GM18511 (cell line): ENCODE results near the gene ZBTB46.
"Not testable (repeated sequence)": the region's sequence is repeated elsewhere in the genome, so short reads cannot be mapped to it uniquely, and the experiment has no call there.

Experiments used
- ATAC-seq: cut with Tn5 transposase; IDR thresholded peaks from one replicate; pipeline ENCODE4 v1.9.1; 2021; ENCODE audit warnings: mild to moderate bottlenecking, moderate library complexity; ENCODE audit not compliant: unreplicated experiment

The ZBTB46 gene

DNA sequence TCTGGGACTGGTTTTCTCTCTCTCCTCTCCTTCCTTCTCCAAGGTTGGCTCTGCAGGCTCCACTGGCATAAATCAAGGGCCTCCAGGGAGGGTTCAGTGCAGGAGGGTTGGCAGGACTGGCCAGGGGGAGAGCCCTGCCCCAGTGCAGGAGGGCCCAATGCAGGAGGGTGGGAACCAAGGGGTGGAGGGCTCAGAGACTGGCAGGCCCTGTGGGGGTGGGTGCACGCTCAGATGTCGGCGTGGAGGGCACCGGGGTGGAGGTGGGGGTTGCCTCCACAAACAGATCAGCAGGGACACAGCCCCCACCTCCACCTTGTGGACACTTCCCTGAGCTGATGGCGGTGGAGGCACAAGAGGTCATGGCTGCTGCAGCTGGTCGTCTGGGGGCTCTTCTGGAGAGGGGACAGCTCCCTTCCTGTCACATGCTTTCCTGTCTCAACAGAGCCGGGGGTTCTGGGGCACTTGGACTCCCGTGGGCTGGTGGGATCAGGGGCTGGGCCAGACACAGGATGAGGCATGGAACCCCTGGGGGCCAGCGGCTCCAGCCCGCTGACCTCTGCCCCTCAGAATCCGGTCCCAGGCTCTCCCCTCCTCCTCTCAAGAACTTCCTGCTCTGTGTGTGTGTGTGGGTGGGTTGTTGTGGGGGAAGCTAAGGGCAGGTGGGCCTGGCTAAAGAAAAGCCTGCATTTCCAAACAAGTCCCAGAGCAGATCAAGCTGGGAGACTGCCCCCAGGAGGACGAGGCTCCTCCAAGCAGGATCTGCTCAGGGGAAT, 27.5 kb upstream of the ZBTB46 start:
- ATAC-seq = no peak

DNA sequence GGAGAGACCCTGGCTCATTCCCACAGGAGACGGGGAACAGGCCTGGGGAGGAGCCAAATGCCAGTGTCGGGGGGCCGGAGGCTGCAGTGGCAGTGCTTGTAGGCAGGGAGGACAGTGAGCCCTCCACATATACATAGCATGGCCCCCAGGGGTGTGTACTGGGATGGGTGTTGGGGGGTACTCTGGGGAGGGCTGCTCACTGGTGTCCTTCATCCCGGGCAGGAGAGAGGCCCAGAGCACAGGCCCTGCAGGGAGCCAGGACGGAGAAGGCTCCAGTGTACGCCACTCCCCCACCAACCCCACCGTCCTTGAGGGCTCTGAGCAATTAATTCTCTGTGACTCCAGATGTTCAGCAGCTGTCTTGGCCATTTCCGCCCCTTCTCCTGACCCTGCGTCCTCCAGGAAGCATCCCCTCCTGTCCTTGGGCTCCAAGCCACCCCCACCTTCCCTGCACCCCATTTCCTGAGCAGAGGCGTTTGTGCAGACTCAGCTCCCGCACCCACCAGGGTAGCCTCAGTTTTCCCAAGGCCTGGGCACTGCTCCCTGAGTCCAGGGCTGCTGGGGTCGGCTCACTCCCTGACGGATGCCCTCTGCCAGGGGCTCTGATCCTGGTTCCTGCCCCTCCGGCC, 26.8 kb upstream of the ZBTB46 start:
- ATAC-seq = no peak

DNA sequence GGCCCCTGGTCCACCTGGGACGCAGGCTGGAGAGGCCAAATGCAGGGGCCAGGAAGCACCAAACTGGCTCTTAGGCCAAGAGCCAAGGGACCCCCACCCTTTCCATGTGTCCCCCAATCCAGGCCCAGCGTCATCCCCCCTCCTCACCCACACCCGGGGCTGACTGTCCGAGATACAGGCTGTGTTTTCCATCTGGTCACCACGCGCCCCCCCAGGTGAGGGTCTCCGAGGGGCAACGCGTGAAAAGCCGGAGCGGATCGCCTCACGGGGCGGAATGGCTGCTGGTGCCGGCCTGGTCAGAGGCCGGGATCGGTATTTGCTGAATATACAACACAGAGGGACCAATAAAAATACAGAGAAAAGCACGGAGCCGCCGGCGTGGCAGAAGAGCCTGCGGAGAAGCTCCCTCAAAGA, 25.0 kb upstream of the ZBTB46 start:
- ATAC-seq = no peak

DNA sequence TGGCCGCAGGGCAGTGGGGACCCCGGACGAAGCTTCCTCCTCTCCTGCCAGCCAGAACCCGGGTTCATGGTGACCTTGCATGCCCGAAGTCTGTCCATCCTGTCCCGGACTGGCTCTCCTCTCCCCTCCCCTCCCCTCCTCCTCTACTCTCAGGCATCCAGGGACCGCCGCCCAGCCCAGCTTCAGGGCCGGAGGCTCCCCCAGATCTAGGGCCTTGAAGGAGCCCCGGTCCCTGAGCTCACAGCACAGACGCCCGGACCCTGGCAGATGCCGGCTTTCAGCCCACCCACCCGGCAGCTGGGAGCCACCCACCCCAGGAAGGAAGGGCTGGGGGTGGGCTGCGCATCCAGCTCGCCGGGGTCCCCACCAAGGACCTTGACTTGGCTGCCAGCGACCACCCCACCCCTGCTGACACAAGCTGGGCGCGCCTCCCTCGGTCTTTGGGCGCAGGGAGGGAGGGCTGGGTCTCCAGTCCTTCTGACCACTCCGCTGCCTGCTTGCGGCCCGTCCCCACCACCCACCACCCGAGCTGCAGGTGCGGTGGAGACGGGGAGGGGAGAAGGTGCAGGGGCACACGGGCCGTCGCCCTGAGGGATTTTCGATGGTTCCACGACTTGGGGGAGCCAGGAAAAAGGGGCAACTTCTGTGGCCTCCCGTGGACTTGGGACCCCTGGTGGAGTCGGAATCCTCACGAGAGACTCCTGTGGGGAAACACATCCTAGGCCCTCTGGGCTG, 24.5 kb upstream of the ZBTB46 start:
- no peak for ATAC-seq

DNA sequence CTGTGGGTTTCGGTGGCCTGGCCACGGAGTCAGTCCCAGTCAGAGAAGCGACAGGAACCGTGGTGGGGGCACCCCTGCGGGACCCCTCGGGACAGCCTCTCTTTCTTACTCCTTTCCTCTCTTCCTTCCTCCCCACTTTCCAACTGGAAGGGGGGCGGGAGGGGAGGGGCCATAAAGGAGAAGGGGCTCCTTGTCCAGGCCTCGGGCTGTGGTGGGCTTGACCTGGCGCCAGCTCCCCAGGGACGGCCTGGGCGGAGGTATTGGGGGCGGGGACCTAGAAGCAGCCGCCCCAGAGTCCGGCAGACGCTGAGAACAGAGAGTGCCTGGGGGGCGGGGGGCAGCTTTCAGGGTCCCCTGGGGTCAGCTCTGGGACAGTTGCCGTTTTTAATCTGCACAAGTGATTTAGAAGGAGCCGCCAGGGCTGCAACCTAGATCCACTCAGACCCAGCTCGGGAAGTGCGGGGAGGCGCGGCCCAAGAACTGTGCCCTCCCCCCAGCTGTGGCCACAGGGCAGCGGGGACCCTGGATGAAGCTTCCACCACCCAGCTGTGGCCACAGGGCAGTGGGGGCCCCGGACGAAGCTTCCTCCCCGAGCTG, 23.8 kb upstream of the ZBTB46 start:
- ATAC-seq = no peak

DNA sequence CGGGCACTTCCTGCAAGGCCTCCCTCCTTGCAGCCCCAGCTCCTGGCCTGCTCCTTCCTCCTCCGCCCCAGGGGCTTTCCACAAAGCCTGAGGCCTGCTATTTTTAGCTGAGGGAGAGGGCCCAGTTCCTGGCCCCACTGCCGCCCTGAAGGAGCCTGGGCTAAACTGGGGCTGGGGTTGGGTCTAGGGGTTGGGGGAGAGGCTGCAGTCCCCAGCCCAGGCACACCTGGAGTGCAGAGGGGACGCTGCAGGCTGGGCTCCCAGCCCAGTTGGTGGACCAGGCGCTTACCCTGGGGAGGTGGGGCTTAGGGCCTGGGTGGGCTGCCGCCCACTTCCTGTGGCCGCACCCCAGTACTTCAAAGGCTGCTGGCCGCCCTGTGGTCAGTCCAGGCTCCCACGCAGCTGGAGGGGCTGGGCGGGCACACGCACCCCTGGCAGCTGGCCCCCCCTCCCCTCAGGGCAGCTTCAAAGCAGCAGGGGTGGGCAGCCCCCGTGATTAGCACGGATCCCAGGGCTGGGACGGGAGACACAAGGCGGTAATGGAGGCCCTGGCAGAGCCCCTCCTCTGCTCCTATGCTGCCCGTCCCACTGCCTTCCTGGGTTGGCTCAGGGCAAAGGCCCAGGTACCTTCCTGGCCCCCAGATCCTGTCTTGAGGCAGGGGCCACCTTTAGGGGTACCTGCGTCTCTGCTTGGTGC, 23.2 kb upstream of the ZBTB46 start:
- no peak for ATAC-seq

DNA sequence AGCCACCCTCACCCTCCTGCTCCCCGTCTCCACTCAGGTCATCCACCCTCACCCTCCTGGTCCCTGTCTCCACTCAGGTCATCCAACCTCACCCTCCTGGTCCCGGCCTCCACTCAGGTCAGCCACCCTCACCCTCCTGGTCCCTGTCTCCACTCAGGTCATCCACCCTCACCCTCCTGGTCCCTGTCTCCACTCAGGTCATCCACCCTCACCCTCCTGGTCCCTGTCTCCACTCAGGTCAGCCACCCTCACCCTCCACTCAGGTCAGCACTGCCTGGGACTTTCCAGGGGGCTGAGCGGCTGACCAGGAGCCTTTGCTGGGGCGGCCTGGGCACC, 22.6 kb upstream of the ZBTB46 start:
- ATAC-seq = not testable (repeated sequence)

DNA sequence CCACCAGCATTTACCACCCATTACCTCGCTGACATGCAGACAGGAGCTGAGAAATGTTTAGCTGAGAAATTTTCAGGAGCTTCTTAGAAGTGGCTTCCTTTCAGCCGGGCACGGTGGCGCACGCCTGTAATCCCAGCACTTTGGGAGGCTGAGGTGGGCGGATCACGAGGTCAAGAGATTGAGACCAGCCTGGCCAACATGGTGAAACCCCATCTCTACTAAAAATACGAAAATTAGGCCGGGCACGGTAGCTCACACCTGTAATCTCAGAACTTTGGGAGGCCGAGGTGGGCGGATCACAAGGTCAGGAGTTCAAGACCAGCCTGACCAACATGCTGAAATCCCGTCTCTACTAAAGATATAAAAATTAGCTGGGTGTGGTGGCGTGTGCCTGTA, 20.5 kb upstream of the ZBTB46 start:
- ATAC-seq = not testable (repeated sequence)

DNA sequence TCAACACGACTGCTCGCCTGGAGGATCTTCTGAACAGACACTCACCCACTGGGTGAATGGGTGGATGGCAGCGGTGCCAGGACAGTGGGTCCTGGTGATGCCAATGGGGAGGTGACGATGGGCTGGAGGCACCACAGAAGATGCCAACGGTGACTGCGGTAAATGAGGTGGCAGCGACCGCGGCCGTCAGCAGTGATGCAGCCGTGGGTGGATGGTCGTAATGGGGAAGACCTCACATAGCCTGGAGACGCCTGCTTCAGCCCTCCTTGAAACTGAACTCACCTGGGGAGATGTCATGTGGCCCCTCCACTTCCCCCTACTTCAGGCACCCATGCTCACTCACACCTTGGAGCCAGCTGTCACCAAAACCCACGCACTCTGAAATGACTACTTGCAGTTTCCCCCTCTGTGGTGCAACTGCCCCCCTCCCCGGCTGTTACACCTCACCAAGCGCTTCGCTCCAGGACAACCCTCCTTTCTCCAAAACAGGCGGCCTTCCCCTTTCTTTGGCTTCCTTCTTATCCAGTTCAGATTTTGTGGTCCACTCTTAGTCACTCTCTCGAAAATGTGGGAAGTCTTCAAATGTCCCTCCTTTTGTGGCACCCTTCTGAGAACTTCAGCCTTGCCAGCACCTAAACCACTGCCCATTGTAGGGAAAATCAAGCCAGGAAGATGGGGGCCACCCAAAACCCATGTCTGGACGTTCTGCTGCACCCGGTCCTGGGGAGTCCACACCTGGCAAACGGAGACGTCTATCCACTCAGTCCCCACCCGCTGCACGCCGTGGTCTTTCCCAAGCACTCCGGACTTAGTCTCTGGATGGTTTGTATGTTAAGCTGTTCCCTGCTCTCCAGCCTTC, 19.9 kb upstream of the ZBTB46 start:
- peak; percentile 92 for ATAC-seq

DNA sequence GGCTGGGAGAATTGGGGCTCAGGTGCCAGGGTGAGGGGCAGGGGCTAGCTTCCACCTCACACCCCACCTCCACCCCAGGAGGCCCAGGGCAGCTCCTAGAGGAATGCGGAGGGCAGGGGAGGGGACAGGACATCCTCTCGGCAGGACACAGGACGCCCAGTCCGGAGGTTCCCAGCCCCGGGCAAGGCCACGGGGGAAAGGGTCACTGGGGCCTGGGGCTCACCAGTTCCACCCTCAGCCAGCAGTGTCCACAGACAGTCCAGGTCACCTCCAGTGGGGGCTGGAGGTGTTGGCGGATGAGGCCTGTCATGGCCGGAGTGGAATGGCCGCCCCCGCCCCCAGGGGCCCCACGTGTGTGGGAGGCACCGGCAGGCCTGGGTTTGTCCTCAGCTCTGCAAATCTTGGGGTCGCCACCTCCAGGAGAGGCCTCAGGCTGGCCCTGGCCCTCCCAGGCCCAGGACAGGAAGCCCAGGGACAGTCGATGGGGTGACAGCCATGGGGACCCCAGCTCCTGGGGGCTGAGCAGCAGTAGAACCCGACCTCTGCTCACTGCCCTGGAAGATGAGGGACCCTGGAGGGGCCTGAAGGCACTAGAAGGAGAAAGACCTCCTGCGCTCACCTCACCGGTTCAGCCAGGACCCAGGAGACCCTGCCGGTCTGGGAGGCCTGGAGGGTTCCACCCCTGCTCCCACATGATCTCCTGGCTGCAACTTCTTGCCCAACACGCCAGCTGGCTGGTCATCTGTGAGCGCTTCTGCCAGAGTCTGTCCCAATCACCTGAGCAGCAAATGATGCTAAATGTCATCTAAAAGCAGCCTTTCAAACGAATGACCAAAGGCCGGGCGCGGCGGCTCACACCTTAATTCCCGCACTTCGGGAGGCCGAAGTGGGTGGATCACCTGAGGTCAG, 17.2 kb upstream of the ZBTB46 start:
- ATAC-seq = no peak

DNA sequence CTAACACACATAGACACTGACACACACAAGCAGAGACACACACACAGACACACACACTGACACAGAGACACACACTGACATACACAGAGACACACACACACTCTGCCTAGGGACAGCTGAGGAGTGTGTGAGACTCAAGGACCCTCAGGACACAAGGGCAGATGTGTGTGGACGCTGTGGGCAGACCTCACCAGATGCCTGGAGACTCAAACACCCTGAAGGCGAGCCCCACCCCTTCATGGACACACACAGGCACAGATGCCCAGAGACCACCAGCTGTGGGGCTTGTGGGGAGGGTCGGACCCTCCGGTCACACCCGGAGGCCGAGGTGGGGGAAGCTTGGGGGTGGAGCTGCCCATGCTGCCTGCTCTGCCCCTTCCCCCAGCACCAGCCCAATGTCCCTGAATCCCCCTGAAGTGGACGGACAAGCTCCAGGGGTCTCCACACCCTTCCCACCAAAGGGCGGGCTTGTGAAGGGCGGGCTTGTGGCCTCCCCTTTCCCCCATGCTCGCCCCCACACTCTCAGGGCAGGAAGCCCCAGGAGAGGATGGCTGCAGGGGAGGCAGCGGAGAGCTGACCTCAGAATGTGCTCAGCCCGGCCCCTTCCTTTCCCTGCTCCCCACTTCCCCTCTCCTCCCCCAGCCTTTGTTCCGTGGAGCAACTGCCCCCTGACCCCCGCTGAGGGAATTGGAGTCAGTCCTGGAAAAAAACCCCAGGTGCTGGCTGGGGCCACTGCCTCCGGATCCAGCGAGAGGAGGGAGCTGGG, 16.4 kb upstream of the ZBTB46 start:
- ATAC-seq = no peak

DNA sequence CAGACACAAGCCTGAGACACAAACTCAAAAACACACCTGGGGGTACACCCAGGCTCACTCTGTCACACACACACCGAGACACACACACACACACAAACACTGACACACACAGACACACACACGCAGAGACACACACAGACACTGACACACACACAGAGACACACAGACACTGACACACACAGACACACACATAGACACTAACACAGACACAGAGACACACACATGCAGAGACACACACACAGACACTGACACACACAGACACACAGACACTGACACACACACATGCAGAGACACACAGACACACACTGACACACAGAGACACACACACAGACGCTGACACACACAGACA, 15.8 kb upstream of the ZBTB46 start:
- no peak for ATAC-seq

DNA sequence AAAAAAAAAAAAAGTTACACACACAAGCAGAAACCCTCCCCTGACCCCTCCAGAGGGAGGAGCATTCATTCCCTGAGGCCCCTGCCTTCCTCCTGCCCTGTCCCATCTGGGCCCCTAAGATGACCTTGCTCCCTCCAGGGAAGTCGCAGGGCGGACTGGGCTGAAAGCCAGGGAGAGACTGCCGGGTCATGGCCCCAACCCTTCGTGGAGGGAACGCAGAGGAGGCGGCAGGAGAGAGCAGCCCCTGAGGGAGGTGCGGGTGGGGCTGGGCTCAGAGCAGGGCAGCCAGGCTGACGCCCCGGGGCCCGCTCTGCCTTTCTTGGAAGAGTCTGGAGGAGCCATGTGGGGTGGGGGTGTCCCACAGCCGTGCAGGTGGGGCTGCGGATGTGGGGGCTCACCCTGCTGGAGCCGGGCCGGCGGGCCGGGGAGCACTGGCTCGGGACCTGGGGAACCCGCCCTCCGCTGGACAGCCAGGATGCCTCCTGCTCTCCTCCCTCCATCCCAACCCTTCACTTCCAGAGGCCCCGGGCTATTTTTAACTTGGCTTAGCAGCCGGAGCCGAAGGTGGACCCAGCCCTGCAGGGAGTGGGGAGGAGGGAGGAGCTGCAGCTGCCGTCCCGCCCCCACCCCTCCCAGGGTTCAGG, 15.2 kb upstream of the ZBTB46 start:
- ATAC-seq = no peak

DNA sequence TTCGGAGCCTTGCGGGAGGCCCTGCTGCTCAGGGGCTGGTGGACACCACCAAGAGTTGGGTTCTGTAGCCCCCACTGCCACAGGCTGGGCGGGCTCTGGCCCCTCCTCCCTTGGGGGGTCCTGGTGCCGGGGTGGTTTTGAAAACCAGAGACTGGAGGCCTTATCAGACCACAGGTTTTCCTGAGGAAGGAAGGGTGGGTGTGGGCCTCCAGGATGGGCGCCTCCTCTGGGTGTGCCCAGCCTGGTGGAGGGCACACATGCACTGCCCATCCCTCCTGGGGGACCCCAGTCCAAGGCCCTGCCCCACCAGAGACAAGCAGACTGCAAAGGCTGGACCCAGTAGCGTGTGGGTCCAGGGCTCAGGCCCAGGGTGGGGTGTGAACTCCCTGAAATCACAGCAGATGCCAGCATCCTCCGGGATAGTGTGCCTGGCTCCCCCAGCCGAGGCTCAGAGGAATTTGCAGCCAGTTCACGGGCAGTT, 13.5 kb upstream of the ZBTB46 start:
- ATAC-seq = no peak

DNA sequence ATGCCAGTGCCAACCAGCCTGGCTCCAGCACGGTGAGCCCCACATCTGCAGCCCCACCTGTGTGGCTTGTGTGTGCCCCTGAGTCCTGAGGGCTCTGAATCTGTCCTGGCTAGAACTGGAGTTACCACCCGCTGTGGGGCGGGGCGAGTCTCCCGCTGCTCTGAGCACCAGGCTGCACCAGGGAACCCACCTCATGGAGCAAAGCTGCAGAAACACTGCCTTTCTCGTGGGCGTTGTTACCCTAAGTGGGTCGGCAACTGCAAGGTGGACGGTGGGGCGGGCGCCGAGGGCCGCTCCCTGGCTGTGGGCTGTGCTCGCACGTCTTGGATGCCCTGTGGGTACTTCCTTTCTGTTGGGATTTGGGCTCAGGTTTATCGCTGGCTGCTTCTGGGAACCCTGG, 12.7 kb upstream of the ZBTB46 start:
- ATAC-seq = no peak

DNA sequence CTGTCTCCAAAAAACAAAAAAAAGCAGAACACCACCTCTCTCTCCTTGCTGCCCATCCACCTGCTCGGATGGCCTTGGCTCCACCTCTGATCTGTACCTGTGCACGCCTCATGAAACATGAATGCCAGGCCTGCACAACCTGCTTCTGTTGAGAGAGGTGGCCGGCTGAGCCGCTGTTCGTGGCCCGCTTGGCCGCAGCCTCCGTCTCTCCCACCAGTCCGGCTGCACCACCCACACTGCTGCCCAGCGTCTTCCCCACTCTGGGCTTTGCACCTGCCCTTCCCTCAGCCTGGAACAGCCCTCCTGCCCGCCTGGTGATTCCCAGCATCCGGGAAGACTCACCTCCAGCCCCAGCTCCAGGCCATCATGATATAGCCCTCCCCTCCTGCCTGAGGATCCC, 12.2 kb upstream of the ZBTB46 start:
- ATAC-seq = no peak

DNA sequence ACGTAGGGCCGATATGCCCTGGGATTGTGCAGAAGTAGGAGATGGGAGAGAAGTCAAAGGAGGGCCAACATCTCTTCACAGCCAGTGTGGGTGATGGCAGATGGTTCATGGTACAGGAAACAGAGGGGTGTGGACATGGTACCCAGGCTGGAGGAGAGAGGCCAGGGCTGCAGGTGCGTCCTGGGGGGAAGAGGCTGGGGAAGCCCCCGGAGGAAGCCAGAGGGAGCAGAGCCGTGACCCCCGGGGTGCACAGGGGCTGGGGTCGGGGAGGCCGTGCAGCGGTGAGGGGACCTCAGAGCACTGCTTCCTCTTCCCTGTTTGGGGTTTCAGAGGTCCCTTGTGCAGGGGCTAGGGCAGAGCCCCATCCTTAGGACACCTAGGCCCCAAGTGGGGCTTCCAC, 11.2 kb upstream of the ZBTB46 start:
- no peak for ATAC-seq

DNA sequence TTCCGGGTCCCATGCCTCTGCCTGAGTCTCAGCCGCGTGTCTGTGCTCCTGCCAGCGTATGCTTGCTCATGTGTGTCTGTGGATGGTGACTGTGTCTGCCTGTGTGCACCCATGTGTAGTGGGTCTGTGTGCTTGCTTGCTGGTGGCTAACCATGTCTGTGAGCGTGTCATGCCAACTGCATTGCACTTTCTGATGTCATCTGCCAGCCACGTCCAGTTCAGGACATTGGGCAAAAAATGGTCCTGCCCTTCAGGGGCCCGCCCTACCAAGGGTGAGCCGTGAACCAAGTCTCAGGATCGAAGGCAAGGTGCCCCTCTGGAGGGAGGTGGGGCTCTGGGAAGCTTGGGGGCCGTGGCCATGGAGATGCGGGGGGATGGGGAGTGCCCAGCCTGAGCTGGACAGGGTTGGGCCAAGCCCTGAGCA, 9.4 kb upstream of the ZBTB46 start:
- no peak for ATAC-seq
